ENCODE results near the gene CADM4.
"Not testable (repeated sequence)": the region's sequence is repeated elsewhere in the genome, so short reads cannot be mapped to it uniquely, and the experiment has no call there.

CADM4 gene

GRCh38 chr19:43664018-43664417, 24.4 kb upstream of the CADM4 start:
- DNase-seq (ENCODE audit: low read depth in 4 of 4, low spot score in 1 of 4) = no peak

DNA sequence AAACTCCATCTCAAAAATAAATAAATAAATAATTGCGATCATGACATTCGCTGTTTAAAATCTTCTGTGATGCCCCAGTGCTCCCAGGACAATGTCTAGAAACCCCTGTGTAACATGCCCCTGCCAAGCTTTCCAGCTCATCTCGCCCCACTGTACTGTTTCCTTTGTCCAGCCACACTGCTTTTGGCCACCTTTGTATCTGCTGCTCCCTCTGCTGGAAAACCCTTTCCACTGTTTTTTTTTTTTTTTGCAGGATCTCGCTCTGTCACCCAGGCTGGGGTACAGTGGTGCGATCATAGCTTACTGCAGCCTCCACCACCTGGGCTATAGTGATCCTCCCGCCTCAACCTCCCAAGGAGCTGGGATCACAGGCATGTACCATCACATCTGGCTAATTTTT, 22.8 kb upstream of the CADM4 start:
- DNase-seq (ENCODE audit: low read depth in 4 of 4, low spot score in 1 of 4) = no peak

DNA sequence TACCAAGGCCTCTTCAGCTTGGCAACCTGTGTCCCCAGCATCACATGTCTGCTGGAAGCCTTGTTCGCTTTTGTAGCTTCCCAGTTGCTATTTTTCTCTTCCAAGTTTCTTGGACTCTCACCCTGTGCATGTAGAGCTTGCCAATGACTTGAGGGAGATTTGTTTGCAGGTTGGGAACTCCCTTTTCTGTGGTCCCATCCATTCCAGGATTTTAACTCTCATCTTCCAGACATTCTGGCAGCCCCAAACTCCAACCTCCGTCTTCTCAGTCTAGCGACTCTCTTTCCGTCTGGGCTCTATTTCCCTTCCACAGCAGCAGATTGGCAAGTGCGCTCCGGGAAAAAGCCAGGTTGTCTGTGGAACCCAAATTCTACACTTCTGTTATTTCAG, 21.3 kb upstream of the CADM4 start:
- no peak for DNase-seq (ENCODE audit: low read depth in 4 of 4, low spot score in 1 of 4)

DNA sequence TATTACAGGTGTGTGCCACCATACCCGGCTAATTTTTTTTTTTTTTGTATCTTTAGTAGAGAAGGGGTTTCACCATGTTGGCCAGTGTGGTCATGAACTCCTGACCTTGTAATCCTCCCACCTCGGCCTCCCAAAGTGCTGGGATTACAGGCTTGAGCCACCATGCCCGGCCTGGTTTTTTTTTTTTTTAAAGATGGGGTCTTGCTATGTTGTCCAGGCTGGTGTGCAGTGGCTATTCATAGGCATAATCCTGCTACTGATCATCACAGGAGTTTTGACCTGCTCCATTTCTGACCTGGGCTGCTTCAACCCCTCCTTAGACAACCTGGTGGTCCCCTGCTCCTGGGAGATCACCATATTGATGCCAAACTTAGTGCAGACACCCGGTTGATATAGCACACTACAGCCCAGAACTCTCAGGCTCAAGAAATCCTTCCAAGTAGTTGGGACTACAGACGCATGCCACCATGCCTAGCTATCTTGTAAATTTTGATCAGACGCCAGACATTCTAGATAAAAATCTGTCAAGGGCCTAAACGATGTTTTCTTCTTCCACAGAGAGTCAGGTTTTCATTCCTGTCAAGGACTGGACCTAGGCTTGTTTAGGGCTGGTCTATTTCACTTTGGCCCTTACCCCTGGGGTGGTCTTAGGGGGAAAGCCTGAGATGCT, 20.8 kb upstream of the CADM4 start:
- DNase-seq (ENCODE audit: low read depth in 4 of 4, low spot score in 1 of 4) = no peak

- DNase-seq (ENCODE audit: low read depth in 4 of 4, low spot score in 1 of 4) = no peak
These were observed 18.8 kb upstream of the CADM4 start for GRCh38 chr19:43658494-43658893.

DNA sequence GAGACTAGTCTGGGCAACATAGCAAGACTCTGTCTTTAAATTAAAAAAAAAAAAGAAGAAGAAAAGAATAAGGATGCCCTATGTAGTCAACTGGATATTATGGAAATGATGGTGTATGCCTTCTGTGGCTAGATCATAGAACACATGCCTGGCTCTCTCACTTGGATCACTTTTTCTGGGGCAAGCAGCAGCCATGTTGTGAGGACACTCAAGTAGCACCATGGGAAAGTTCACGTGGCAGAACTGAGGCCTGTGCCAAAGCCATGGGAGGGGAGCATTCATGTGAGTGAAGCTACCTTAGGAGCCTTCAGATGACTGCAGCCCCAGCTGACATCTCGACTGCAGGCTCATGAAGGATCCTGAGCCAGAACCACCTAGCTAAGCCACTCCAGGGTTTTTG, 18.4 kb upstream of the CADM4 start:
- no peak for DNase-seq (ENCODE audit: low read depth in 4 of 4, low spot score in 1 of 4)

GRCh38 chr19:43656436-43656835, 16.8 kb upstream of the CADM4 start:
- no peak for DNase-seq (ENCODE audit: low read depth in 4 of 4, low spot score in 1 of 4)

DNA sequence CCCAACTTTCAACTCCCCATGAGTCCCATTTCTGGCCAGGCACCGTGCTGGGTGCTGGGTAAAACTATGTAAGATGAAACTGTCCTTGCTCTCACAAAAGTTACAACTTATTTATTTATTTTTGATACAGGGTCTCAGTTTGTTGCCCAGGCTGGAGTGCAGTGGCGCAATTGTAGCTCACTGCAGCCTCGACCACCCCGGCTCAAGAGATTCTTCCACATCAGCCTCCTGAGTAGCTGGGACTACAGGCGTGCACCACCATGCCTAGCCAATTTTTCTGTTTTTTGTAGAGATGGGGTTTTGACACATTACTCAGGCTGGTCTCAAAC, 12.9 kb upstream of the CADM4 start:
- DNase-seq (ENCODE audit: low read depth in 4 of 4, low spot score in 1 of 4) = no peak

GRCh38 chr19:43651758-43652545, 12.3 kb upstream of the CADM4 start:
- no peak for DNase-seq (ENCODE audit: low read depth in 4 of 4, low spot score in 1 of 4)

GRCh38 chr19:43650276-43650675, 10.6 kb upstream of the CADM4 start:
- not testable (repeated sequence) for DNase-seq (ENCODE audit: low read depth in 4 of 4, low spot score in 1 of 4)

GRCh38 chr19:43649514-43649913, 9.9 kb upstream of the CADM4 start:
- no peak for DNase-seq (ENCODE audit: low read depth in 4 of 4, low spot score in 1 of 4)

GRCh38 chr19:43648633-43649032, 9.0 kb upstream of the CADM4 start:
- no peak for DNase-seq (ENCODE audit: low read depth in 4 of 4, low spot score in 1 of 4)

DNA sequence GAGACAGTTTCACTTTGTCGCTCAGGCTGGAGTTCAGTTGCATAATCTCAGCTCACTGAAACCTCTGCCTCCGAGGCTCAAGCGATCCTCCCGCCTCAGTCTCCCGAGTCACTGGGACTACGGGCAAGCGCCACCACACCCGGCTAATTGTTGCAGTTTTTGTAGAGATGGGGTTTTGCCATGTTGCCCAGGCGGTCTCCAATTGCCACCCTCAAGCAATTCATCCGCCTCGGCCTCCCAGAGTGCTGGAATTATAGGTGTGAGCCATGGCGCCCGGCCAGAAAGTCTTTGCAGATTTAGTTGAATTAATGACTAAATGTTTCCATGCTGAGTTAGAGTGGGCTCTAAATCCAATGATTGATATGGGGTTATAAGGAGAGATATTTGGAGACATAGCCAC, 4.5 kb upstream of the CADM4 start:
- DNase-seq (ENCODE audit: low read depth in 4 of 4, low spot score in 1 of 4) = no peak

GRCh38 chr19:43643326-43643725, 3.7 kb upstream of the CADM4 start:
- no peak for DNase-seq (ENCODE audit: low read depth in 4 of 4, low spot score in 1 of 4)

GRCh38 chr19:43642531-43642930, 2.9 kb upstream of the CADM4 start:
- no peak for DNase-seq (ENCODE audit: low read depth in 4 of 4, low spot score in 1 of 4)

DNA sequence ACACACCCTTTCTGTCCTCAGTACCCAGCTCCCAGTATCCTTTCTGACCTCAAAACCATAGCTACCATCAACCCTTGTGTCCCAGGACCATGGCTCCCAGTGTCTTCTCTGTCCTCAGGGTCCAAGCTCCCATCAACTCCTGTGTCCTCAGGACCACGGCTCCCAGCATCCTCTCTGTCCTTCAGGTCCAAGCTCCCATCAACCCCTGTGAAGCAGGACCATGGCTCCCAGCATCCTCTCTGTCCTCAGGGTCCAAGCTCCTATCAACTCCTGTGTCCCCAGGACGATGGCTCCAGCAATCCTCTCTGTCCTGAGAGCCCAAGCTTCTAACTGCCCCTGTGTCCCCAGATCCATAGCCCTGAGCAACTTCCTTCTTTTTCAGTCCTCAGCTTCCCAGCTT, 1.7 kb upstream of the CADM4 start:
- DNase-seq (ENCODE audit: low read depth in 4 of 4, low spot score in 1 of 4) = no peak

DNA sequence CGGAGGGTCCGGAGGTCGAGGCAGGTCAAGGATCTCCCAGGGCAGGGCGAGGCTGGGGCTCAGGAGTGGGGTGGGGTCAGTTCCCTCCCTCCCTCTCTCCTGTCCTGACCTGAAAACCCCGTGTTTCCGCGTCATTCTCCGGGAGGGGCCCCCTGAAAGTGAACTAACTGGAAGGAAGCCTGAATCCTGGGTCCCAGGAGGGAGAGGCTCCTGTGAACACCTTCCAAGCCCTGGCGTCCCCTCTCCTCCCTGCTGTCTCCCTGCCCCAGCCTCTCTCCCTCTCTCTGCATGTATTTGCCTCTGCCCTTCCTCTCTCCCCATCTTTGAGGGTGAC, 741 bp upstream of the CADM4 start:
- DNase-seq (ENCODE audit: low read depth in 4 of 4, low spot score in 1 of 4) = no peak

GRCh38 chr19:43638995-43639518, 593 bp downstream of the CADM4 start:
- DNase-seq (ENCODE audit: low read depth in 4 of 4, low spot score in 1 of 4) = no peak

GRCh38 chr19:43638214-43638994, 1.2 kb downstream of the CADM4 start:
- no peak for DNase-seq (ENCODE audit: low read depth in 4 of 4, low spot score in 1 of 4)

DNA sequence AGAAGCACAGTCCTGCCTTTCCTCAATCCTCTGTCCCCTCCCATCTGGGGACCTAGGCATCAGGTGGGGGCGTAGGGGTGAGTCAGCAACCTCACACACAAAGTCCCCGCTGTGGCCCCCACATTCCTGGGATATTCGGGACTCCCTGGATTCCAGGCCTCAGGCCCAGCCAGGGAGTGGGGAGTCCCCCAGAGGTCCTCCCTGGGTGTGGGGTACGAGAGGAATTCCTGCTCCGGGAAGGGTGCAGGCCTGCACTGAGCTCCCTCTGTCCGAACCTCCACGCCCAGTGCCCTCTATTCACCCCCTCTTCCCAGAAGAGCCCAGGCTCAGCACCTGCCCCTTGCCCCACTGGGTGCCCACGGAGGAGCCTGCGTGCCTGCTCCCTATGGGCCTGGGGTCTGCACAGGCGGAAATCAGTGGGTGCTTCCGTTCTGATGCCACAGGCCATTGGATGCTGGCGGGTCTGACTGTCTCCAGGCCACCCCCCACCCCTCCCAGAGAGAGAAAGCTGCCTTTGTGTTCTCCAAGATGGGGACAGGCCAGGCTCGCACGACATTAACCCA, 3.4 kb downstream of the CADM4 start:
- no peak for DNase-seq (ENCODE audit: low read depth in 4 of 4, low spot score in 1 of 4)

DNA sequence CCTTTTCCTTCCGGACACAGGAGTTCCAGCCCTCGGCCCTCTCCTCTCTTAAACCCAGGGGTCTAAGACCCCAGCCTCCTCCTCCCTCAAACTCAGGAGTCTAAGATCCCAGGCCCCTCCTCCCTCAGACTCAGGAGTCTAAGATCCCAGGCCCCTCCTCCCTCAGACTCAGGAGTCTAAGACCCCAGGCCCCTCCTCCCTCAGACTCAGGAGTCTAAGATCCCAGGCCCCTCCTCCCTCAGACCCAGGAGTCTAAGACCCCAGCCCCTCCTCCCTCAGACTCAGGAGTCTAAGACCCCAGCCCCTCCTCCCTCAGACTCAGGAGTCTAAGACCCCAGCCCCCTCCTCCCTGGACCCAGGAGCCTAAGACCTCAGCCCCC, 4.1 kb downstream of the CADM4 start:
- not testable (repeated sequence) for DNase-seq (ENCODE audit: low read depth in 4 of 4, low spot score in 1 of 4)
